ENCODE results near the gene KLF11.
"Not testable (repeated sequence)": the region's sequence is repeated elsewhere in the genome, so short reads cannot be mapped to it uniquely, and the experiment has no call there.

KLF11 gene

DNA sequence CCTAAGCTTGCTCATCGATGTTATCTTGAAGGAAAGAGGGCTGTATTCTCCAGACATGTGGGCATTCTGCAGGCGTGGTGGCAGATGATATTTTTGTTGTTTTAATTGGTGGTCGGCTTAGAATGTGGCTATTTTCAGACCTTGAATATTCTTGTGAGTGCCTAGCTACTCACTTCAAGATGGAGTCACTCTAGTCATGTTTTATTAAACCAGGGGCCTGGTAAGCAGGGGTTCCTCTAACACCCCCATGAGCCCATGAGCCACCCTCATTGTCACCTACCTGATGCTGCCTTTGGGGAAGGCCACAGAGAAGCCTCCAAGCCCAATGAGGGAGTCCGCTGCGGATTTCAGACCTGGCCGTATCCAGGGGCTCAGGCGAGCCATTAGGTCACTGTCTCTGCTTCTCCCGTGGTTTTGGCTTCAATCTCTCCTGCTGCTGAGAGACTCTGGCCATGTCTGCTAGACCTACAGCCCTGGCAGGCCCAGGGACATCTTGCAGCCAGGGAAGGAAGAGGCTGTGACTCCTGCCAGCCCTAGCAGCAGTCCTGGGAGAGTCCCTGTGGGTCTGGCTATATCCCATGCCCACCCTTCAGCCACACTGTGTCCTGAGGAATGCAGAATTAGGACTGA, 16.3 kb upstream of the KLF11 start:
- DNase-seq (ENCODE audit: low read depth): no peak

DNA sequence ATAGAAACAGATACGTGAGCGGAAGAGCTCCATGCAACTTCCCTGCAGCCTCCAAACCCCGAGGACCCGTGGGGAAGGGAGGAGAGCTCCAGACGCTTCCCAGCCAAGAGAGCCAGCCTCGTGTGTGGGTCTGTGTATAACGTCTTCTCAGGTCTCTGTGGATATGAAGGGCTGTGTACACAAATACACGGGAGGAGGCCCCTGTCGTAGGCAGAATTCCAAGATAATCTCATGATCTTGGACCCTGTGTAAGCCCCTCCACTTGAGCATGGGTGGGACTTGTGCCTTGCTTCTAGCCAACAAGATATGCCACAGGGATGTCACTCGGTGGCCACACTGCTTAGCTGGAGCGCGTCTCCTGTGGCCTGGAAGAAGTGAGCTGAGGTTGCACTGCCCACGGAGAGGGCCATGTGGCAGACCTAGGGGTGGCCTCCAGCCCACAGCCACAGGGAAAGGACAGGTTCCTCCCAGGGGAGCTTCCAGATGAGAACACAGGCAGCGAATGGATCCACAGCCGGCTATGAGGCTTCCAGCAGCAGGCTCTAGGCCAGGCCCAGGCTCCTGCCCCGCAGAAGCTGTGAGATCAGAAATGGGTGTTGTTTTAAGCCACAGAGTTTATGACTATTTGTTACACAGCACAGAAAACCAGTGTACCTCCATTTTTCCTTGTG, 15.6 kb upstream of the KLF11 start:
- DNase-seq (ENCODE audit: low read depth): no peak

DNA sequence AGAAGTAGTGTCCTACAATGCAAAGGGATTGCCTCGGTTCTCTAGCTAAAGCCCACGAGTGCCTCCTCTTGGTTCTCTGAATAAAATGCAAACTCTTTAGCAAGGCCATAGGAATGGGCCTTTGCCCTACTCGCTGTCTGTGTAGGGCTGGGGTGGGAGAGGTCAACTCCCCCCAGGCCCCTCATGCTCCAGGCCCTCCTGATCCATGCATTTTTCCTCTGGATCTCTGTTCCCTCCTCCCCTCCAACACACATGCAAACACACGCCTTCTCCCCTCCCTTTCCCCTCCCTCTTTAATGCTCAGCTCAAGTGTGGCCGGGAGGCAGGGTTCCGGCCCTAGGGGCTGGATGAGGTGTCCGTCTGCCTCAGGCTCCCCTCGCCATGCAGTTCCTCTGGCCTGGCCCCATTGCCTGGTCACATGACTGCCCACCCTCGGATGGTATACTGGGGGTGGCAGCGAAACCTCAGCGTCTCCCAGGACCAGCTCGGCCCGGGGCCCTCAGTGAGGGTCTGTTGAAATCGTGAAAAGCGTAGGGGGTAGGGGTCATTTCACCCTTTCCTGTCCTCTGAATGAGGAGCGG, 14.9 kb upstream of the KLF11 start:
- DNase-seq (ENCODE audit: low read depth): no peak

DNA sequence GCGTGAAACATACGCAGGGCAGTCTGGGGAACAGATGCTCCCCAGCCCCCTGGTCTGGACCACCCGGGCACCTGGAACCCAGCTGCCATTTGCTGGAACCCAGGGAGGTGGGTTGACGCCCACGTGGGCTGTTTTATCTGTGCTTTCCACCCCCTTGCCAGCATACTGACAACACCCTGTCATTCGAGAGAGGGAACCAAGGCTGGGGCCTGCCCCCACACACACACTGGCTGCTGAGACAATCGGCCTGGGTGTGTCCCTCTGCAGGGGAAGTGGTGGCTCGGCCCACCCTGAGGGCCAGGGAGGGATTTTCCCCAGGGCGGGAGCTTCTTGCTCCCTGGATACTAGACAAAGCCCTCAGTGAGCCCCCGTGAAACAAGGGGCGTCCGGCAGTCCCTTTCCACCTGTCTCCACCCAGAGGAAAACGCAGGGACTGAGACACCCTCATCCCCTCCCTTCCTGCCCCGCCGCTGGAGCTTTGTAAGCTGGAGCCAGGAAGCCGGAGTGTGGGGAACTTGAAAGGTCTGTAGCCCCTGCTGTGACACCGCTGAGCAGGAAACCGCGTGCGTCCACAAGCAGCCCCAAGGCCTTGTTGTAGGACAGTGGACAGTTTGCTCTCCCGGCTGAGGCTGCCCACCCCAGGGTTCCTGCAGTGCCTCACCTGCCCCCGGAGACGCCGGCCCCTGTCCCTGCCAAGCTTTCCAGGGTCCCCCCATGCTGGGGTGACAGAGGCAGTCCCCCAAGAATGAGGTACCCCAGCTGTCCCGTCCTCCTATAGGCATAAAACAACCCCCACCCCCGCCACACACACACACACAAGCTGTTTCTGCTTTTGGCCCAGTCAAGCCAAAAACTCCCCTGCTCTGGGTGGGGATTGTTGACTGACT, 14.1 kb upstream of the KLF11 start:
- no peak for DNase-seq (ENCODE audit: low read depth)

GRCh38 chr2:10029875-10030223, 13.5 kb upstream of the KLF11 start:
- DNase-seq (ENCODE audit: low read depth): no peak

GRCh38 chr2:10030311-10030736, 13.0 kb upstream of the KLF11 start:
- no peak for DNase-seq (ENCODE audit: low read depth)

- not testable (repeated sequence) for DNase-seq (ENCODE audit: low read depth)
Observed at GRCh38 chr2:10030798-10031197, 12.6 kb upstream of the KLF11 start.

DNA sequence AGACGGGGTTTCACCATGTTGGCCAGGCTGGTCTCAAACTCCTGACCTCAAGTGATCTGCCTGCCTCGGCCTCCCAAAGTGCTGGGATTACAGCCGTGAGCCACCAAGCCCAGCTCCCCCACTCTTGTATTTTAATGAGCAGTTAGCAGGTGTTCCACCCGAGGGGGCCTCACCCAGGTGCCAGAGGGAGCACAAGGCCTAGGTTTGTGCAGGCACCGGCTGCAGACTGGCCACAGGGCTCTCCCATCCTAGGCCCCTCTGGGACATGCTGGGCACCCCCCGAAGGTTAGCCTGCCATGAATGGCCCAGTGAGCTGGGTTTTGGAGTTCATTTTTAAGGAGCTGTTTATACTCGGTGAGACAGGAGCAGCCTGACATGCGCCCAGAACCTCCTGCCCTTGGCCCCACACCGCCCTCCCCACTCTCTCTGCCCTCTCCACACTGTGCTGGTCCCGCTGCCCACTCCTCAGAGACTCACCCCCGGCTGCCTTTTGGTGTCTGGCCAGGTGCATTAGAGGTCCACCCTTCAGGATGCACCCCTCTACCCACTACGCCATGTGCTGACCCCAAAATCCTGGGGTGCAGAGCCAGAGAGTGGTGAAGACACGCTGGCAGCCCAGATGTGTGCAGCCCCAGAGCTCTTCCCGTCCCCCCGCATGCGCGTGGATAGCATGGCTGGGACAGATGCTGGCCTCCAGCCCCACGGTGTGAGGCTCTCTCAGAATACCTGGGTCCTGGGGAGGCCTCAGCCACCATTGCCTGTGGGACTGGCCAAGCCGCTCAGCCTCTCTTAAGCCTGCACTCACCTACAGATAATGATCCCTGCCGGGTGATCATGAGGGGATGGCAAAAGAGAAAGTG, 11.2 kb upstream of the KLF11 start:
- no peak for DNase-seq (ENCODE audit: low read depth)

GRCh38 chr2:10032746-10033105, 10.6 kb upstream of the KLF11 start:
- DNase-seq (ENCODE audit: low read depth): no peak

DNA sequence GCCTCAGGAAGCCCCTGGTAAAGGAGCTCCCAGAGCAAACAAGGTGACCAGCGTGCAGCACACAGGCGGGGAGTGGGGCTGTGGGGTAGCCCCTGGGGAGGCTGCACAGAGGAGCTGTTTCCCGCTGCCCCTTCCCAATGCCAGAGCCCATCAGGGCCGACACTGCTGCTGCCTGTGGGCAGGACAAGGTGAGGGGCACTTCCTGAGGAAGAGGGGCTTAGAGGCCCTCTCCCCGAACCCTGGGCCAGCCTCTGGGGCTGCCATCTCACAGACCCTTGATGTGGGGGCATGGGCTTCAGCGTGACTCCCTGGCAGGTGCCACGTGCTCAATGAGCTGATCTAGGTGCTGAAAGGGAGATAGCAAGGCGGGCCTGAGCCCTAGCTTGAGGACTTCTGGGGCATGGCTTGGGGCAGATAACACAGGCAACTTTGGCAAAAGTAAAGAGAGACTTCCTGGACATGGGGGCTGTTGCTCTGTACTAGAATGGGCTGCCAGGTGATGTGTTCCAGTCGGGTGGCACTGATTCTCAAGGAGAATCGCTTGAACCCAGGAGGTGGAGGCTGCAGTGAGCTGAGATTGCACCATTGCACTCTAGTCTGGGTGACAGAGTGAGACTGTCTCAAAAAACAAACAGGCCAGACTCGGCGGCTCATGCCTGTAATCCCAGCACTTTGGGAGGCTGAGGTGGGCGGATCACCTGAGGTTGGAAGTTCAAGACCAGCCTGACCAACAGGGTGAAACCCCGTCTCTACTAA, 9.9 kb upstream of the KLF11 start:
- no peak for DNase-seq (ENCODE audit: low read depth)

- DNase-seq (ENCODE audit: low read depth): no peak
Observed at GRCh38 chr2:10034333-10035052, 8.9 kb upstream of the KLF11 start.

- no peak for DNase-seq (ENCODE audit: low read depth)
Observed at GRCh38 chr2:10035053-10035422, 8.3 kb upstream of the KLF11 start.

GRCh38 chr2:10035633-10036032, 7.7 kb upstream of the KLF11 start:
- DNase-seq (ENCODE audit: low read depth): no peak

GRCh38 chr2:10036095-10036884, 7.1 kb upstream of the KLF11 start:
- peak; percentile 41 for DNase-seq (ENCODE audit: low read depth)

DNA sequence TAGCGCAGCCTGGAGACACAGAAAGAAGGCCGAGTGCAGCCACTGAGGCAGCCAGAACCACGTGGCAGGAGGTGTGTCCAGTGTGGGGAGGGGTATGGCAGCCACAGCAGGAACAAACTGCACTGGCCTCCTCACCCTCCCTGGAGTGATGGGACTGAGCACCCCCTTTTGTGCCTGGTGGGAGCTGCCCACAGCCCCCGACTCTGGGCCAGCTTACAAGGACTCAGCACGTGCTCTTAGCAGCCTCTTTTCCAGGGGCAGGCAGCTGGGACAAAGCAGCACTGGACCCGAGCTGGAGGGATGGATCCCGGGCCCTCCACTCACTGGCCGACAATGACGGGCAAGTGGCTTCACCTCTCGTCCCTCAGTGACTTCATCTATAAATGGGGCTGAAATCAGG, 5.2 kb upstream of the KLF11 start:
- no peak for DNase-seq (ENCODE audit: low read depth)

DNA sequence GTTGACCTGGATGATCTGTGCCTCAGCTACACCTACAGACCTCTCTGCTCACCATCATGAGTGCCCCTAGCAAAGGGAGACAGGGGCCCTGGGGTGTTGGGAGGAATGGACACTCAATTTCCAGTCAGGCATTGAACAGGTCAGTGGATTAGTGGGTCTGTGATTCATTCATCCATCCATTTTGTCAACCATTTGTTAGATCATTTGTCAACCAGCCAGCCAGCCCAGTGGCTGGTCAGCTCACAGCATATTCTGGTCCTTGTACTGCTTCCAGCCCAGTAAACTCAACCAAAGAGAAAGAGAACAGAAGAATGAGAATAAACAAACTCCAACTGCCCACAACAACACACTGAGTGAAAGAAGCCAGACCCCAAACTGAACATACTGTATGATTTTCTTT, 4.6 kb upstream of the KLF11 start:
- DNase-seq (ENCODE audit: low read depth): no peak

GRCh38 chr2:10039658-10040410, 3.5 kb upstream of the KLF11 start:
- no peak for DNase-seq (ENCODE audit: low read depth)

- DNase-seq (ENCODE audit: low read depth): no peak
Observed at GRCh38 chr2:10041711-10042110, 1.6 kb upstream of the KLF11 start.
